Osteoblast (primary cell): Measurements from ENCODE around the gene TFE3. TPM values are rescaled to one million over a fixed set of nuclear protein-coding genes. Genes with fewer than 3 reads are reported as not detected.

Experiments used
- DNase-seq: peaks from one replicate; pipeline ENCODE4 v3.0.0; 2011; ENCODE audit warnings: low spot score, mixed read lengths; ENCODE audit not compliant: insufficient read length; ENCODE audit errors: missing footprints
- H2AFZ ChIP-seq: 2 replicates; pipeline ENCODE4 v1.6.0; 2011; ENCODE audit warnings: mild to moderate bottlenecking, low read length
- H3K27ac ChIP-seq: 2 replicates; pipeline ENCODE4 v1.5.1; 2011; ENCODE audit warnings: mild to moderate bottlenecking, low read depth, low read length, moderate library complexity
- H3K27me3 ChIP-seq: 2 replicates; pipeline ENCODE4 v1.6.0; 2012; ENCODE audit warnings: mild to moderate bottlenecking, control low read depth, inconsistent platforms, low read length, moderate library complexity; ENCODE audit not compliant: insufficient read depth
- H3K36me3 ChIP-seq: 2 replicates; pipeline ENCODE4 v1.5.1; 2011; ENCODE audit warnings: mild to moderate bottlenecking, low read length, control low read depth, moderate library complexity; ENCODE audit not compliant: insufficient read depth
- H3K4me1 ChIP-seq: 2 replicates; pipeline ENCODE4 v1.5.1; 2011; ENCODE audit warnings: mild to moderate bottlenecking, low read length, control low read depth, moderate library complexity; ENCODE audit not compliant: insufficient read depth
- H3K4me2 ChIP-seq: 2 replicates; pipeline ENCODE4 v1.6.0; 2011; ENCODE audit warnings: mild to moderate bottlenecking, low read length; ENCODE audit not compliant: insufficient read depth
- H3K4me3 ChIP-seq: fragments of 200-600 bp; sonication (generic); 3 replicates; pipeline ENCODE4 v1.5.1; 2012; ENCODE audit warnings: mild to moderate bottlenecking, low read length, inconsistent platforms; ENCODE audit not compliant: insufficient read depth
- H3K79me2 ChIP-seq: 2 replicates; pipeline ENCODE4 v1.6.0; 2012; ENCODE audit warnings: mild to moderate bottlenecking, low read length, control low read depth, inconsistent platforms; ENCODE audit not compliant: insufficient read depth
- H3K9me3 ChIP-seq: 2 replicates; pipeline ENCODE4 v1.5.1; 2011; ENCODE audit warnings: low read depth, low read length, control low read depth
- H4K20me1 ChIP-seq: 2 replicates; pipeline ENCODE4 v1.6.0; 2012; ENCODE audit warnings: mild to moderate bottlenecking, low read length, control low read depth; ENCODE audit not compliant: insufficient read depth
- CTCF ChIP-seq: IDR thresholded peaks from 2 replicates; pipeline ENCODE4 v1.5.1; 2011; ENCODE audit warnings: mild to moderate bottlenecking, low read depth, low read length, moderate library complexity; ENCODE audit errors: extremely low read depth
- total RNA-seq: library from RNA; depleted of rRNA; stranded (reverse); fragments of >200 nt; gene quantifications from 2 replicates; pipeline ENCODE4 v1.2.3, GENCODE V29; 2012

TFE3 gene
- total RNA-seq, 1 donor: 46.7 TPM

DNA sequence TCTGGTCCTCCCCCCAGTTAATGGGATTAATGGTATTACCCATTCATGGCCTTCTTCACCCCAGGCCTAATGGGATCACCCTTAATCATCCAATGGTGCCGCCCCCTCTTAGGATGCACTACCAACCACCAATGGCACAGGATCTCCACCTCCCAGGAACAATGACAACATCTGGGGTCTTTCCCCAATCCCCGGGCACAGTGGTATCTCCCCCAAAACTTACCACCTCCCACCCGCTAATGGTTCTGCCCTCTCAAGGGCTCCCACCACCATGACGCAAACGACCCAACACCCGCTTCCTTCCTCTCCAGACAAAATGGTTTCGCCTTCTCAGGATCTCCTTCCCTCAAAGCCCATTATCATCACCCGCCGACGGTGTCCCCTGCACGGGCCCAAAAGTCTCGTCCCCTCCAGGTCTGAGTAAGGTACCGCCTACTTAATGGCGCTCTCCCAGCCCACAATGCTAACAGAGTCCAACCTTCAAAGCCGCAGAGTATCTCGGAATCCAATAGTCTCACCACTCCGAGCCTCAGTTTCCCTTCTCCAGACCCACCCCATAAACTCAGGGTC lies 41.6 kb downstream of the TFE3 start:
- peak overlapping the region; percentile 98 for H3K27ac ChIP-seq
- H4K20me1 ChIP-seq: peaks cover 7% of the 10 kb centered on the region
- no peak for TF ChIP-seq CTCF
- H3K9me3 ChIP-seq: no peaks in the 10 kb centered on the region
- peaks cover 9% of the 10 kb centered on the region for H3K36me3 ChIP-seq
- H3K4me1 ChIP-seq: no peaks in the 10 kb centered on the region
- peaks cover 12% of the 10 kb centered on the region for H3K79me2 ChIP-seq
- peak; percentile 87 for DNase-seq
- no peaks in the 10 kb centered on the region for H3K27me3 ChIP-seq
- H3K4me2 ChIP-seq: peak overlapping the region; percentile 89
- H2AFZ ChIP-seq: peak overlapping the region; percentile 92
- peak overlapping the region; percentile 86 for H3K4me3 ChIP-seq

DNA sequence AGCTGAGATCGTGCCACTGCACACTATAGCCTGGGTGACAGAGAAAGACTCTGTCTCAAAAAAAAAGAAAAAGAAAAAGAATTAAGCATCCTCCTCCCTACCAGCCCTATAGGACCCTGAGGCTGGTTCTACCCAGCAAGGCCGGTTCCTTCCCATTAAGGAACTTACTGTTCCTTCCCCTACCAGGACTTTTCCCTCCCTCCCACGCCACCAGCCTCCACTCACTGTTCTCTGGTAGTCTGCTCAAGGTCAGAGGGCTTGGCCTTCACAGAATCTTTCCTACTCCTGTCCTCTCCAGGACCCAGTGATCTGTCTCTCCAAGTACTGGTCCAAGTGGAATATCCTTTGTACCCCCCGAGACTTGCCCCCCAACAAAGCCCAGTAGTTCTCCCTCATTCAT lies 42.5 kb downstream of the TFE3 start:
- Histone ChIP-seq H3K9me3 (no peaks in the 10 kb centered on the region), H2AFZ (no peak overlapping the region), H3K79me2 (peaks cover 12% of the 10 kb centered on the region), H3K27me3 (no peaks in the 10 kb centered on the region), H3K36me3 (peaks cover 9% of the 10 kb centered on the region), H3K4me3 (no peak overlapping the region), H4K20me1 (peaks cover 7% of the 10 kb centered on the region), H3K4me2 (no peak overlapping the region), H3K4me1 (no peaks in the 10 kb centered on the region), H3K27ac (no peak overlapping the region)
- TF ChIP-seq CTCF: no peak
- no peak for DNase-seq

- H3K9me3 ChIP-seq: no peaks in the 10 kb centered on the region
- no peak for TF ChIP-seq CTCF
- H3K27me3 ChIP-seq: no peaks in the 10 kb centered on the region
- no peak for DNase-seq
- H3K4me1 ChIP-seq: no peaks in the 10 kb centered on the region
- H3K4me2 ChIP-seq: no peak overlapping the region
- peaks cover 14% of the 10 kb centered on the region for H3K36me3 ChIP-seq
- peaks cover 7% of the 10 kb centered on the region for H4K20me1 ChIP-seq
- no peak overlapping the region for H3K27ac ChIP-seq
- no peak overlapping the region for H2AFZ ChIP-seq
- H3K79me2 ChIP-seq: peaks cover 12% of the 10 kb centered on the region
- H3K4me3 ChIP-seq: no peak overlapping the region
These were observed 44.1 kb downstream of the TFE3 start for GRCh38 chrX:48999030-48999429.

- no peak for TF ChIP-seq CTCF
- no peak overlapping the region for H3K4me2 ChIP-seq
- H2AFZ ChIP-seq: no peak overlapping the region
- H3K27ac ChIP-seq: no peak overlapping the region
- H3K4me1 ChIP-seq: no peaks in the 10 kb centered on the region
- H3K36me3 ChIP-seq: peaks cover 14% of the 10 kb centered on the region
- H3K4me3 ChIP-seq: no peak overlapping the region
- peaks cover 7% of the 10 kb centered on the region for H4K20me1 ChIP-seq
- H3K9me3 ChIP-seq: no peaks in the 10 kb centered on the region
- DNase-seq: no peak
- peaks cover 12% of the 10 kb centered on the region for H3K79me2 ChIP-seq
- no peaks in the 10 kb centered on the region for H3K27me3 ChIP-seq
These were observed 44.8 kb downstream of the TFE3 start for GRCh38 chrX:48998391-48998790.
